HG03565 (cell line): ENCODE measurements around the gene WDFY1.
"Not testable (repeated sequence)": the region's sequence is repeated elsewhere in the genome, so short reads cannot be mapped to it uniquely, and the experiment has no call there.

Source experiments
- ATAC-seq: cut with Tn5 transposase; IDR thresholded peaks from one replicate; pipeline ENCODE4 v1.9.1; 2021; ENCODE audit warnings: mild to moderate bottlenecking, moderate library complexity; ENCODE audit not compliant: unreplicated experiment

WDFY1 gene

GRCh38 chr2:223900531-223900930 is 44.6 kb downstream of the WDFY1 start:
- no peak for ATAC-seq

GRCh38 chr2:223900066-223900465 is 45.1 kb downstream of the WDFY1 start:
- ATAC-seq, result no peak

- ATAC-seq, result no peak
These were observed 47.3 kb downstream of the WDFY1 start for GRCh38 chr2:223897669-223898330.

- ATAC-seq, result peak; percentile 57
These were observed 48.3 kb downstream of the WDFY1 start for GRCh38 chr2:223896833-223897311.

GRCh38 chr2:223894968-223895367 is 50.2 kb downstream of the WDFY1 start:
- ATAC-seq, result no peak

- ATAC-seq, result no peak
These were observed 51.1 kb downstream of the WDFY1 start for GRCh38 chr2:223894009-223894408.

- no peak for ATAC-seq
These were observed 54.4 kb downstream of the WDFY1 start for GRCh38 chr2:223890721-223891120.

GRCh38 chr2:223889229-223889628 is 55.9 kb downstream of the WDFY1 start:
- ATAC-seq, result no peak

- ATAC-seq, result no peak
These were observed 56.9 kb downstream of the WDFY1 start for GRCh38 chr2:223888251-223888650.

- ATAC-seq, result no peak
These were observed 58.0 kb downstream of the WDFY1 start for GRCh38 chr2:223887127-223887526.

- ATAC-seq, result no peak
These were observed 58.4 kb downstream of the WDFY1 start for GRCh38 chr2:223886726-223887125.

GRCh38 chr2:223884399-223884798 is 60.7 kb downstream of the WDFY1 start:
- ATAC-seq, result peak; percentile 88

GRCh38 chr2:223882715-223883114 is 62.4 kb downstream of the WDFY1 start:
- ATAC-seq, result no peak

GRCh38 chr2:223880796-223881195 is 64.3 kb downstream of the WDFY1 start:
- no peak for ATAC-seq

GRCh38 chr2:223877721-223878410 is 67.3 kb downstream of the WDFY1 start:
- no peak for ATAC-seq

GRCh38 chr2:223873672-223874071 is 71.5 kb downstream of the WDFY1 start:
- no peak for ATAC-seq

- not testable (repeated sequence) for ATAC-seq
These were observed 72.4 kb downstream of the WDFY1 start for GRCh38 chr2:223872772-223873171.

GRCh38 chr2:223871661-223872060 is 73.5 kb downstream of the WDFY1 start:
- not testable (repeated sequence) for ATAC-seq

- ATAC-seq, result no peak
These were observed 74.1 kb downstream of the WDFY1 start for GRCh38 chr2:223870840-223871611.

GRCh38 chr2:223868005-223868404 is 77.1 kb downstream of the WDFY1 start:
- ATAC-seq, result peak; percentile 43

- ATAC-seq, result peak; percentile 47
These were observed 79.1 kb downstream of the WDFY1 start for GRCh38 chr2:223865907-223866508.
